ENCODE data around the gene LCT. TPM values are rescaled to one million over a fixed set of nuclear protein-coding genes. Genes with fewer than 3 reads are reported as not detected.
A peak's percentile ranks its signal among the peaks of the same experiment; 100 is the strongest.
"Not testable (repeated sequence)": the region's sequence is repeated elsewhere in the genome, so short reads cannot be mapped to it uniquely, and the experiment has no call there.

Gene LCT
- under 1 TPM in 3 of 5 experiments, not detected in 2; 0.05 to 0.68 (median 0.05) TPM for total RNA-seq
- not detected for polyA plus RNA-seq
- not detected for total RNA-seq

GRCh38 chr2:135836596-135837270 lies at the start of gene LCT:
TSS of gene LCT (minus strand) at chr2:135837184. CDS start at chr2:135837169, 15 bp downstream.
- Histone ChIP-seq H3K9me3 (ENCODE audit: control insufficient read depth in 2 of 3, low read length in 3 of 3) (no peaks in the 10 kb centered on the region), H3K27me3 (ENCODE audit: control insufficient read depth in 2 of 2, insufficient read depth in 2 of 2, low read length in 2 of 2) (no peaks in the 10 kb centered on the region), H3K27ac (ENCODE audit: low read depth, low read length) (no peak within 1 kb of the TSS), H3K4me3 (ENCODE audit: low read length) (no peak within 1 kb of the TSS), H3K4me1 (ENCODE audit: control insufficient read depth in 2 of 2, insufficient read depth in 2 of 2, low read length in 2 of 2) (no peaks in the 10 kb centered on the region), H3K36me3 (ENCODE audit: control insufficient read depth in 2 of 3, insufficient read depth in 3 of 3, low read length in 3 of 3) (peaks cover 0 to 4% (median 0%) of the 10 kb centered on the region in 3 experiments)
- H3K27ac Mint-ChIP-seq, result peak within 1 kb of the TSS in 2 of 9 donors; percentile 8 to 42
- ChIA-PET CTCF (interaction anchor here (0.6 kb wide), 2 partner anchors 403 to 669 kb away, joined by 3 to 4 read pairs; no protein-coding TSS in a partner anchor), POLR2A (no interaction called here)
- no peak within 1 kb of the TSS for H3K4me3 Mint-ChIP-seq
- no peak for ATAC-seq
- H3K36me3 Mint-ChIP-seq, result peaks cover 0 to 15% (median 3%) of the 10 kb centered on the region in 5 donors
- H3K4me1 Mint-ChIP-seq, result peaks cover 0 to 32% (median 20%) of the 10 kb centered on the region in 7 donors
- no peaks in the 10 kb centered on the region for H3K27me3 Mint-ChIP-seq
- no peak for DNase-seq
- no peaks in the 10 kb centered on the region for H3K9me3 Mint-ChIP-seq
- intact Hi-C loops (cut with micrococcal nuclease), result no loop called here

GRCh38 chr2:135885709-135886108 lies 48.7 kb upstream of the LCT start:
- peaks cover 0 to 4% (median 3%) of the 10 kb centered on the region in 5 donors for H3K36me3 Mint-ChIP-seq
- peaks cover 0 to 13% (median 0%) of the 10 kb centered on the region in 11 donors for H3K9me3 Mint-ChIP-seq
- ChIA-PET CTCF (interaction anchor here (1.0 kb wide), 1 partner anchor 499 kb away, joined by 3 read pairs; no protein-coding TSS in a partner anchor), POLR2A (no interaction called here)
- Histone ChIP-seq H3K27ac (ENCODE audit: low read depth, low read length) (no peak overlapping the region), H3K4me1 (ENCODE audit: control insufficient read depth in 2 of 2, insufficient read depth in 2 of 2, low read length in 2 of 2) (no peaks in the 10 kb centered on the region), H3K9me3 (ENCODE audit: control insufficient read depth in 2 of 3, low read length in 3 of 3) (no peaks in the 10 kb centered on the region), H3K36me3 (ENCODE audit: control insufficient read depth in 2 of 3, insufficient read depth in 3 of 3, low read length in 3 of 3) (no peaks in the 10 kb centered on the region), H3K27me3 (ENCODE audit: control insufficient read depth in 2 of 2, insufficient read depth in 2 of 2, low read length in 2 of 2) (no peaks in the 10 kb centered on the region), H3K4me3 (ENCODE audit: low read length) (no peak overlapping the region)
- no peak for DNase-seq
- no peak overlapping the region for H3K27ac Mint-ChIP-seq
- H3K4me1 Mint-ChIP-seq, result peaks cover 0 to 6% (median 0%) of the 10 kb centered on the region in 7 donors
- intact Hi-C loops (cut with micrococcal nuclease), result no loop called here
- H3K27me3 Mint-ChIP-seq, result peaks cover 0 to 18% (median 0%) of the 10 kb centered on the region in 5 donors
- ATAC-seq, result no peak
- no peak overlapping the region for H3K4me3 Mint-ChIP-seq

GRCh38 chr2:135882415-135882814 lies 45.4 kb upstream of the LCT start:
- no peaks in the 10 kb centered on the region for H3K9me3 ChIP-seq (ENCODE audit: control insufficient read depth in 2 of 3, low read length in 3 of 3)
- no peaks in the 10 kb centered on the region for H3K36me3 ChIP-seq (ENCODE audit: control insufficient read depth in 2 of 3, insufficient read depth in 3 of 3, low read length in 3 of 3)
- no peaks in the 10 kb centered on the region for H3K9me3 Mint-ChIP-seq
- intact Hi-C loops (cut with micrococcal nuclease), result no loop called here
- ChIA-PET POLR2A (interaction anchor here (0.5 to 0.8 kb wide), 2 partner anchors 46 to 278 kb away, joined by 3 read pairs; no protein-coding TSS in a partner anchor), CTCF (interaction anchor here (0.6 kb wide), 1 partner anchor 37 kb away, joined by 4 read pairs; no protein-coding TSS in a partner anchor)
- no peak overlapping the region for H3K27ac ChIP-seq (ENCODE audit: low read depth, low read length)
- H3K27me3 Mint-ChIP-seq, result peaks cover 0 to 19% (median 0%) of the 10 kb centered on the region in 5 donors
- H3K27ac Mint-ChIP-seq, result no peak overlapping the region
- no peaks in the 10 kb centered on the region for H3K36me3 Mint-ChIP-seq
- H3K4me3 ChIP-seq (ENCODE audit: low read length), result no peak overlapping the region
- ATAC-seq (no peak), DNase-seq (no peak)
- H3K27me3 ChIP-seq (ENCODE audit: control insufficient read depth in 2 of 2, insufficient read depth in 2 of 2, low read length in 2 of 2), result no peaks in the 10 kb centered on the region
- peaks cover 0 to 9% (median 5%) of the 10 kb centered on the region in 7 donors for H3K4me1 Mint-ChIP-seq
- no peaks in the 10 kb centered on the region for H3K4me1 ChIP-seq (ENCODE audit: control insufficient read depth in 2 of 2, insufficient read depth in 2 of 2, low read length in 2 of 2)
- no peak overlapping the region for H3K4me3 Mint-ChIP-seq

- ATAC-seq; H3K27me3 ChIP-seq (ENCODE audit: control insufficient read depth in 2 of 2, insufficient read depth in 2 of 2, low read length in 2 of 2); DNase-seq; H3K27me3 Mint-ChIP-seq; CTCF ChIA-PET; H3K9me3 ChIP-seq (ENCODE audit: control insufficient read depth in 2 of 3, low read length in 3 of 3); H3K36me3 ChIP-seq (ENCODE audit: control insufficient read depth in 2 of 3, insufficient read depth in 3 of 3, low read length in 3 of 3); H3K9me3 Mint-ChIP-seq: not testable (repeated sequence)
- Mint-ChIP-seq H3K4me1 (peaks cover 23 to 44% (median 40%) of the 10 kb centered on the region in 7 donors), H3K36me3 (peaks cover 0 to 22% (median 0%) of the 10 kb centered on the region in 5 donors), H3K4me3 (peak overlapping the region; percentile 85 to 97 (median 92)), H3K27ac (peak overlapping the region; percentile 77 to 97 (median 91))
- POLR2A ChIA-PET, result interaction anchor here (0.5 to 1.0 kb wide), 4 partner anchors 16 to 506 kb away, joined by 3 to 5 read pairs (median 3); partner anchors contain the start of genes R3HDM1 and ZRANB3
- Histone ChIP-seq H3K27ac (ENCODE audit: low read depth, low read length) (peak overlapping the region; percentile 84), H3K4me3 (ENCODE audit: low read length) (peak overlapping the region; percentile 83), H3K4me1 (ENCODE audit: control insufficient read depth in 2 of 2, insufficient read depth in 2 of 2, low read length in 2 of 2) (peaks cover 12 to 18% of the 10 kb centered on the region in 2 donors)
- intact Hi-C loops (cut with micrococcal nuclease), result loop anchor here (1.0 to 10.0 kb wide), 18 partner anchors 36 to 1752 kb away; partner anchors contain the start of genes CCNT2 (in 2 of the 2), DARS1 (in 2 of the 2), RAB3GAP1 (in 2 of the 2) and UBXN4 (in 2 of the 2)
These were observed 39.8 kb upstream of the LCT start for GRCh38 chr2:135876770-135877169.

- peaks cover 23 to 44% (median 41%) of the 10 kb centered on the region in 7 donors for H3K4me1 Mint-ChIP-seq
- H3K9me3 Mint-ChIP-seq, result peaks cover 0 to 2% (median 0%) of the 10 kb centered on the region in 11 donors
- Histone ChIP-seq H3K4me1 (ENCODE audit: control insufficient read depth in 2 of 2, insufficient read depth in 2 of 2, low read length in 2 of 2) (peaks cover 12 to 18% of the 10 kb centered on the region in 2 donors), H3K4me3 (ENCODE audit: low read length) (peak within 1 kb of the TSS; percentile 83), H3K27ac (ENCODE audit: low read depth, low read length) (peak within 1 kb of the TSS; percentile 84), H3K9me3 (ENCODE audit: control insufficient read depth in 2 of 3, low read length in 3 of 3) (no peaks in the 10 kb centered on the region), H3K27me3 (ENCODE audit: control insufficient read depth in 2 of 2, insufficient read depth in 2 of 2, low read length in 2 of 2) (no peaks in the 10 kb centered on the region), H3K36me3 (ENCODE audit: control insufficient read depth in 2 of 3, insufficient read depth in 3 of 3, low read length in 3 of 3) (peaks cover 0 to 7% (median 0%) of the 10 kb centered on the region in 3 experiments)
- H3K27me3 Mint-ChIP-seq, result peaks cover 0 to 5% (median 0%) of the 10 kb centered on the region in 5 donors
- DNase-seq (peak; percentile 91 to 99 (median 97)), ATAC-seq (peak; percentile 96)
- H3K36me3 Mint-ChIP-seq, result peaks cover 0 to 23% (median 2%) of the 10 kb centered on the region in 5 donors
- CTCF ChIA-PET, result interaction anchor here (0.6 kb wide), 1 partner anchor 230 kb away, joined by 4 read pairs; no protein-coding TSS in a partner anchor
- intact Hi-C loops (cut with micrococcal nuclease), result loop anchor here (1.0 to 10.0 kb wide), 18 partner anchors 36 to 1751 kb away; partner anchors contain the start of genes CCNT2 (in 2 of the 2), DARS1 (in 2 of the 2), RAB3GAP1 (in 2 of the 2) and UBXN4 (in 2 of the 2)
- peak within 1 kb of the TSS; percentile 85 to 97 (median 93) for H3K4me3 Mint-ChIP-seq
- POLR2A ChIA-PET, result interaction anchor here (0.5 to 1.0 kb wide), 7 partner anchors 9 to 506 kb away, joined by 3 to 5 read pairs (median 4); partner anchors contain the start of genes R3HDM1 and ZRANB3
- H3K27ac Mint-ChIP-seq, result peak within 1 kb of the TSS; percentile 84 to 97 (median 95)
These were observed 39.2 kb upstream of the LCT start, which contains the start of gene MCM6 for GRCh38 chr2:135876066-135876711. TSS of gene MCM6 (minus strand) at chr2:135876443. CDS start at chr2:135876365, 78 bp downstream.

Measured in naive thymus-derived CD4-positive, alpha-beta T cell (primary cell).